ENCODE results near the gene COL26A1. TPM values are rescaled to one million over a fixed set of nuclear protein-coding genes. Genes with fewer than 3 reads are reported as not detected.

COL26A1 gene
- total and polyA plus RNA-seq, 5 experiments from 2014 or later = not detected

DNA sequence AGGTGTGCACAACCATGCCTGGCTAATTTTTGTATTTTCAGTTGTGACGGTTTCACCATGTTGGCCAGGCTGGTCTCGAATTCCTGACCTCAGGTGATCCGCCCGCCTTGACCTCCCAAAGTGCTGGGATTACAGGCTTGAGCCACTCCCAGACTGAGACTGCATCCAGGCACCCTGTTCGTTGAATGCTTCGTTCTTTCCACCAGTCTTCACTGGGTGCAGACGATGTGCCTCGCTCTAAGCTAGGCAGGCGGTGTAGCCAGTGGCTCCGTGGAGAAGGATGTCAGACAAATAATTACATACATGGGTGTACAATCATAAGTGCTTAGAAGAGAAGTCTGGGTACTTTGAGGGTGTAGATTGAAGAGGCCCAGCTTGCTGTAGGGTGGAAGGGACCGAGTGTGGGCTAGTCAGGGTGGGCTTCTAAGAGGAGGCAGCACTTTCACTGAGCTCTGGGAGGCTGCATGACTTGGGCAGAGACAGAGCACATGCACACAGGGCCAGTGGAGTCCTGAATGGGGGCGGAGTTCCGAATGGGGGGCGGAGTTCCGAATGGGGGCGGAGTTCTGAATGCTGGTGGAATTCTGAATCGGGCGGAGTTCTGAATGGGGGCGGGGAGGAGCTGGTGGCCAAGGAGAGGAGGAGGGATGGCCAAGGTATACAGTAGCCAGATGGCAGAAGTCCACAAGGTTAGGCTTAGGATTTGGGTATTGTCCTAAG lies 74.3 kb downstream of the COL26A1 start:
- no peak for DNase-seq
- no peaks in the 10 kb centered on the region for H3K9me3 Mint-ChIP-seq
- H3K27ac Mint-ChIP-seq = no peak overlapping the region
- peaks cover 12 to 40% (median 26%) of the 10 kb centered on the region in 5 donors for H3K27me3 Mint-ChIP-seq
- peaks cover 0 to 2% (median under 1%) of the 10 kb centered on the region in 4 donors for H3K4me1 Mint-ChIP-seq
- H3K4me3 Mint-ChIP-seq = no peak overlapping the region
- H3K36me3 Mint-ChIP-seq = no peaks in the 10 kb centered on the region
- POLR2A ChIA-PET = no interaction called here
- ATAC-seq = no peak

DNA sequence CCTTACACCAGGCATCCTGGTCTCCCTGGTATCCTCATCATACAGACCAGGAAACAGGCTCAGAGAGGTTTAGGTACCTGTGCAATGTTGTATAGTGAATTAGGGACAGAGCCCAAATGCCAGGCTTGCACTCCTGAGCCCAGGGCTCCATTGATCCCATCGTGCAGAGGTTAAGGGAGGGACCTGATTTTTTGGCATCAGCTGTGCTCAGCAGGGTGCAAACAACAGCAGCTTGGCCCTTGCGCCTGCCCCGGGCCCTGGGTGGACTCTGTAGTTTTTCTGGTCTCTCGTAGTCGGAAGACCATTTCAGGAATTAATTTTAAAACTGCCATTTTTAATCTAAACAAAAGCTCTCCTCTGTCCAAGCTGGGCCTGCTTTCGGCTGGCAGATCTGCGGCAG lies 79.2 kb downstream of the COL26A1 start:
- Mint-ChIP-seq H3K4me1 (peaks cover 0 to 7% (median 5%) of the 10 kb centered on the region in 4 donors), H3K36me3 (no peaks in the 10 kb centered on the region), H3K27ac (no peak overlapping the region), H3K4me3 (no peak overlapping the region), H3K27me3 (peaks cover 5 to 16% (median 15%) of the 10 kb centered on the region in 5 donors), H3K9me3 (no peaks in the 10 kb centered on the region)
- no peak for DNase-seq
- POLR2A ChIA-PET = no interaction called here
- no peak for ATAC-seq

DNA sequence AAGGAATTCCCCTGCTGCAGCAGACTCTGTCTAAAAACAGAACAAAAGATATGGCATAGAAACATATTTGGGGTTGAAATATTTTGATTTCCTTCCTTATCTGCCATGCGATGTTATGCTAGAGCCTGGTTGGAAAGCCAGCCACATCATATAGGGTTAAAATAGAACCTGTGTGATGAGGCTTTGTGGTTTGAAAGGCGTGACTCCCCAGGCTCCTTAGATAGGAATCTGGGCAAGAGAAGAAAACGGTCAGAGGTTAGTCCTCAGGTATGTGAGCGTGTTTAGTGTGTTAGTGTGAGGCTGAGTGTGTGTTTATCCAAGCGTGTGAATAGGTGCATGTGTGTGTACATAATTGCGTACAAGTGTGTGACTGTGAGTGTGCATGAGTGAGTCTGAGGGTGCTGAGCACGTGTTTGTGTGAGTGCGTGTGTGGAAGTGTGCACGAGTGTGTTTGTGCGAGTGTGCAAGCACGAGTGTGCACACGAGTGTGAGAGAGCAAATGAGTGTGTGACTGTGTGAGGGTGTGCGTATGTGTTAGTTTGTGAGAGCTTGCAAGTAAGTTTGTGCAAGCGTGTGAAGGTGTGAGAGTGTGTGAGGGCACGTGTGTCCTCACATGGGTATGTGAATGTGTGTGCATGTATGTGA lies 79.9 kb downstream of the COL26A1 start:
- H3K9me3 Mint-ChIP-seq = no peaks in the 10 kb centered on the region
- H3K27me3 Mint-ChIP-seq = peaks cover 3 to 13% (median 10%) of the 10 kb centered on the region in 5 donors
- H3K36me3 Mint-ChIP-seq = no peaks in the 10 kb centered on the region
- H3K27ac Mint-ChIP-seq = no peak overlapping the region
- ATAC-seq (no peak), DNase-seq (no peak)
- no peak overlapping the region for H3K4me3 Mint-ChIP-seq
- POLR2A ChIA-PET = no interaction called here
- peaks cover 0 to 7% (median 5%) of the 10 kb centered on the region in 4 donors for H3K4me1 Mint-ChIP-seq

DNA sequence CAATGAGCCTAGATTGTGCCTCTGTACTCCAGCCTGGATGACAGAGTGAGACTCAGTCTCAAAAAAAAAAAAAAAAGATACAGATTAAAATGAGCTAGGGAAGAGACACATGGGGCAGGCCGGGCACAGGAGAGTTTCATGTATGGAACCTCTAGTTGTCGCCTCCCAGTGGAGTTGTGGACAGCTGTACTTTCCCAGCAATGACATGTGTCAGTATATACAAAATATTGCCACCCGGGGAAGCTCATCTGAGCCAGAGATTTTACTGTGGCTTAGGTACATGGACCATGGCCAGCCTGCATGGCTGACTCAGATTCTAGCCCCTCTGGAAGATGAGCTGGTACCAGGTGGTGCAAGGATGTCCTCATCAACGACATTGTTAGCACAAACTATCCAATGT lies 87.4 kb downstream of the COL26A1 start:
- Mint-ChIP-seq H3K9me3 (no peaks in the 10 kb centered on the region), H3K27ac (no peak overlapping the region), H3K4me1 (no peaks in the 10 kb centered on the region), H3K27me3 (peaks cover 0 to 2% (median 0%) of the 10 kb centered on the region in 5 donors), H3K36me3 (no peaks in the 10 kb centered on the region), H3K4me3 (no peak overlapping the region)
- POLR2A ChIA-PET = no interaction called here
- DNase-seq (peak in 1 of 10 donors; percentile 26), ATAC-seq (no peak)

DNA sequence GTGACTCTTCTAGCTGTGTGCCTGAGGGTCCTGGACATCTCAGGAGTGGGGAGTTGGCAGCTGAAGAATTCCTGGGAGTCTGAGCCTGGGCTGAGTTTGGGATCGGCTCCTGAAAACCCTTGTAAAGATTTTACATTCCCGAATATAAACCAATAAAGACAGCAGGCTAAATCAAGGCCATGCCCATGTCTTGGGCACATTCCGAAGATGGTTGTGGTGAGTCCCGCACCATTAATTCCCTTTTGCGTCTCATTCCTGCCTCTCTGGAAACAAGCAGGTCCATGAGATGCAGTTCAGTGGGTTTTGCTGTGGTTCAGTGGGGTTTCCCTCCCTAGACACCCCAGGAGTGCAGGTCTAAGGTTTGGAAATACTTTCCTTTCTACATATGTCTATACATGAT lies 90.9 kb downstream of the COL26A1 start:
- DNase-seq (peak in 1 of 10 donors; percentile 0), ATAC-seq (no peak)
- H3K27ac Mint-ChIP-seq = no peak overlapping the region
- no peaks in the 10 kb centered on the region for H3K36me3 Mint-ChIP-seq
- no peaks in the 10 kb centered on the region for H3K27me3 Mint-ChIP-seq
- H3K4me1 Mint-ChIP-seq = no peaks in the 10 kb centered on the region
- no peak overlapping the region for H3K4me3 Mint-ChIP-seq
- POLR2A ChIA-PET = no interaction called here
- H3K9me3 Mint-ChIP-seq = no peaks in the 10 kb centered on the region

DNA sequence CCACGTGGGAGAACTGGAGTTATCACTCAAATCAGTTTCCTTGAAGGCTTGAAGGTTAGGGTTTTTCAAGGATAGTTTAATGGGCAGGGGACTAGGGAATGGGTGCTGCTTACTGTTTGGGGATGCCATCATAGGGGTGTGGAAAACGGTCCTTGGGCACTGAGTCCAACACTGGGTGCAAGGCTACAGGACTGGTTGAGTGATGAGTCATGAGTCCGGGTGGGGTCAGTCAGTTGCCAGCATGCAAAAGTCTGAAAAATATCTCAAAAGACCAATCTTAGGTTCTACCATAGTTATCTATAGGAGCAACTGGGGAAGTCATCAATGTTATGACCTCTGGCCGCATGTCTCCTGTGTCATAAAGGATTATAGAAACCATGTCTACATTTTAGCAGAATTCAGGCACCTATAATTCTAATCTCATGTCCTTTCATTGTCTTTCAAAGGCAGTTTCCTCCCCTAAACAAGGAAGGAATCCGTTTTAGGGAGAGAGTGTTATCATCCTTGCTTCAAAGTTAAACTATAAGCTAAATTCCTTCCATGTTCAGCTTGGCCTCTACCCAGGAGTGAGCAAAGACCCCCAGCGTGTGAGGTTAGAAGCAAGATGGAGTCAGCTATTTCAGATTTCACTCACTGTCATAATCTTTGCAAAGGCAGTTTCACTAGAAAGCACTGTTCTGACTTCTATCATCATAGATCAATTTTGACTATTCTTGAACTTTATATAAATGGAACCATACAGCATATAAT lies 94.5 kb downstream of the COL26A1 start:
- no peaks in the 10 kb centered on the region for H3K4me1 Mint-ChIP-seq
- H3K9me3 Mint-ChIP-seq = no peaks in the 10 kb centered on the region
- no peaks in the 10 kb centered on the region for H3K36me3 Mint-ChIP-seq
- DNase-seq = no peak
- POLR2A ChIA-PET = no interaction called here
- ATAC-seq = no peak
- H3K27me3 Mint-ChIP-seq = peaks cover 0 to 2% (median 0%) of the 10 kb centered on the region in 5 donors
- no peak overlapping the region for H3K4me3 Mint-ChIP-seq
- H3K27ac Mint-ChIP-seq = no peak overlapping the region

DNA sequence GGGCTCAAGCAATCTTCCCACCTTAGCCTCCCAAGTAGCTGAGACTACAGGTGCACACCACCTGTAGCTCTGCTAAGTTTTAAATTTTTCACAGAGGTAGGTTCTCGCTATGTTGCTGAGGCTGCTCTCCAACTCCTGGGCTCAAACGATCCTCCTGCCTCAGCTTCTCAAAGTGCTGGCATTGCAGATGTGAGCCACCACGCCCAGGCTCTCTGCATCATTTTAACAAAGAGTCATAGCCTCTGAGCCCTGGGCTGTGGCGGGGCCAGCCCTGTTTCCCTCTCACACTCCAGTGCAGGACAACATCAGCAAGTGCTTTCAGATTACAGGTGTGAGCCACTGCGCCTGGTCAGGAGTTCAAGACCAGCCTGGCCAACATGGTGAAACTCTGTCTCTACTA lies 102.5 kb downstream of the COL26A1 start:
- Mint-ChIP-seq H3K27me3 (peaks cover 0 to 4% (median 0%) of the 10 kb centered on the region in 5 donors), H3K4me3 (peak overlapping the region in 9 of 10 donors; percentile 42 to 78 (median 71)), H3K9me3 (no peaks in the 10 kb centered on the region), H3K36me3 (no peaks in the 10 kb centered on the region), H3K4me1 (peaks cover 5 to 25% (median 12%) of the 10 kb centered on the region in 4 donors), H3K27ac (peak overlapping the region in 8 of 10 donors; percentile 80 to 96 (median 88))
- POLR2A ChIA-PET = interaction anchor here (0.6 kb wide), 1 partner anchor 79 kb away, joined by 3 read pairs; no protein-coding TSS in a partner anchor
- no peak for ATAC-seq
- DNase-seq = no peak

DNA sequence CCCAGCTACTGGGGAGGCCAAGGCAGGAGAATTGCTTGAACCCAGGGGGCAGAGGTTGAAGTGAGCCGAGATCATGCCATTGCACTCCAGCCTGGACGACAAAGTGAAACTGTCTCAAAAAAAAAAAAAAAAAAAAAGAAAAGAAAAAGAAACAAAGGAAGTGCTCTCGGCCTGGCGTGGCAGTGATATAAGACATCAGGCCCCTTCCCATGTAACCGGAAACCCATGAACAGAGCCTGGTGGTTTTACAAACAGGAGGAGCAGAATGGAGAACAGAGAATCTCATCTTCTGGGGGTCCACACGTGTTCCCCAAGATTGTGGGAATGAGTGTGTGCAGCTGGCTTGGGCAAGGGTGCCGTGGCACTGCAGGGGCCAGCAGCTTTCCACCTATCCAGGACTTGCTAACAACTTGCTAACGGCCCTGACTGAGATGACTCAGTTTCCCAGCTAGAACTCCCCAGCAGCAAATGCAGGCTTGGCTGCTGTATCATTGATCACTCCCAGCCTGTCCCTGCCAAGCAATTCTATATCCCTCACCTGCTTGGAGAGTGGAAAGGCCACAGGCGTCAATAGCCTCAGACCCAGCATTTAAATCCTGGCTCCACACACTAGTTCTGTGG lies 103.0 kb downstream of the COL26A1 start:
- POLR2A ChIA-PET = interaction anchor here (0.6 kb wide), 1 partner anchor 80 kb away, joined by 3 read pairs; no protein-coding TSS in a partner anchor
- peaks cover 0 to 4% (median 0%) of the 10 kb centered on the region in 5 donors for H3K27me3 Mint-ChIP-seq
- H3K36me3 Mint-ChIP-seq = no peaks in the 10 kb centered on the region
- peak overlapping the region in 9 of 10 donors; percentile 42 to 78 (median 71) for H3K4me3 Mint-ChIP-seq
- no peaks in the 10 kb centered on the region for H3K9me3 Mint-ChIP-seq
- peaks cover 5 to 25% (median 12%) of the 10 kb centered on the region in 4 donors for H3K4me1 Mint-ChIP-seq
- DNase-seq = peak in 3 of 10 donors; percentile 8 to 31 (median 30)
- ATAC-seq = peak in 1 of 2 donors; percentile 59
- peak overlapping the region in 9 of 10 donors; percentile 71 to 96 (median 87) for H3K27ac Mint-ChIP-seq

DNA sequence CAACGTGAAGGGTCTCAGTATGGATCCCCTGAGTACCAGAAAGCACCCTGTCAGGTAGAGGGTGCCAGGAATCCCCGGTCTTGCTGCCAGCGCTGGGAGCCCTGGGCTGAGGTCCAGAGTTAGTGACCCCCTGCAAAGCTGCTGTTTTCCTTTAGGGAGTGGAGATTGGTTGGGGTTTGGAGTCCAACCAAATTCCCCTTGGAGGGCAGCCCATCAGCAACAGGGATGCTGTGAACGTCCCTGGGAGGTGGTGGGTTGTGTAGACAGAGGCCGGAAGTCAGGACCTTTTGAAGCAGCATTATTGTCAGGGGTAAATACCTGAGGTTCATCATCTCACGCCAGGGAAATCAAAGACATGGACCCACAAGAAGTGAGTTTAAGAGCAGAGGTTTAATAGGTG lies 104.2 kb downstream of the COL26A1 start:
- H3K36me3 Mint-ChIP-seq = no peaks in the 10 kb centered on the region

DNA sequence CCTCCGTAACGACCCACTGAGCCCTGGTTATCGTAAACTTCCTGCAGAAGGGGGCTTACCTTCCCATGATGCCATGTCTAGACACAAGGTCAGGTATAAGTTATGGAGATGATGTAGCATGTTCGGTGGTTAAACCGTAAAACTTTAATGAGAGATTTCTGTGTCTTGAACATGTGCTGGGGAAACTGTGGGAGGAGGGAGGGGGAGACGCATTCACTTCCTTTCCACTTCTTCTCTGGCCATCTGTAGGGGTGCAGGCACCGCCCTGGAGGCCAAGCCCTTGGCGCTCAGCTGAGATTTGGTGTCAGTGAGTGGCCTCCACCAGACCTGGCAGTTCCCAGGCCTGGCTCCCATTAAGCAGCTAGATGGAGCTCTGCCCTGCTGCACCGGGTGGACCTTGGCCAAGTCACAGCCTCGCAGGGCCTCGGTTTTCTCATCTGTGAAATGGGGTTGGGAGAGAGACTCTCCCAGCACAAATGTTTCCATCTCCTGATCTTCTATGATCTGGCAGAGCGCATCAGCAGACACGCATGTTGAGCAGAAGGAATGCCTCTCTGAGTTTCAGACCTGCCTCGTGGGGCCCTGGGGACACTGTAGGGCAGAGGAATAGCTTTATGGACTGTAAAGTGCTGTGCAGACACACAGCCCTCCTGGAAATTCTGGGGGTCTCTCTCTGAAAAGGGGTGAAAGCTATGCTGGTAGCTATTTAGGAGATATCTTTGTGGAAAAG lies 106.0 kb downstream of the COL26A1 start:
- ATAC-seq (no peak), DNase-seq (no peak)
- Mint-ChIP-seq H3K9me3 (no peaks in the 10 kb centered on the region), H3K36me3 (no peaks in the 10 kb centered on the region), H3K4me1 (peaks cover 5 to 25% (median 12%) of the 10 kb centered on the region in 4 donors), H3K4me3 (peak overlapping the region in 2 of 10 donors; percentile 5 to 26), H3K27me3 (peaks cover 0 to 3% (median 0%) of the 10 kb centered on the region in 5 donors), H3K27ac (peak overlapping the region in 4 of 10 donors; percentile 4 to 62 (median 33))
- POLR2A ChIA-PET = no interaction called here

More for the DNA sequence above, 104.2 kb downstream of the COL26A1 start:
- Mint-ChIP-seq H3K9me3 (no peaks in the 10 kb centered on the region), H3K4me1 (peaks cover 5 to 25% (median 12%) of the 10 kb centered on the region in 4 donors), H3K27ac (peak overlapping the region in 6 of 10 donors; percentile 11 to 91 (median 76)), H3K27me3 (peaks cover 0 to 3% (median 0%) of the 10 kb centered on the region in 5 donors), H3K4me3 (no peak overlapping the region)
- DNase-seq (no peak), ATAC-seq (no peak)
- POLR2A ChIA-PET = no interaction called here

DNA sequence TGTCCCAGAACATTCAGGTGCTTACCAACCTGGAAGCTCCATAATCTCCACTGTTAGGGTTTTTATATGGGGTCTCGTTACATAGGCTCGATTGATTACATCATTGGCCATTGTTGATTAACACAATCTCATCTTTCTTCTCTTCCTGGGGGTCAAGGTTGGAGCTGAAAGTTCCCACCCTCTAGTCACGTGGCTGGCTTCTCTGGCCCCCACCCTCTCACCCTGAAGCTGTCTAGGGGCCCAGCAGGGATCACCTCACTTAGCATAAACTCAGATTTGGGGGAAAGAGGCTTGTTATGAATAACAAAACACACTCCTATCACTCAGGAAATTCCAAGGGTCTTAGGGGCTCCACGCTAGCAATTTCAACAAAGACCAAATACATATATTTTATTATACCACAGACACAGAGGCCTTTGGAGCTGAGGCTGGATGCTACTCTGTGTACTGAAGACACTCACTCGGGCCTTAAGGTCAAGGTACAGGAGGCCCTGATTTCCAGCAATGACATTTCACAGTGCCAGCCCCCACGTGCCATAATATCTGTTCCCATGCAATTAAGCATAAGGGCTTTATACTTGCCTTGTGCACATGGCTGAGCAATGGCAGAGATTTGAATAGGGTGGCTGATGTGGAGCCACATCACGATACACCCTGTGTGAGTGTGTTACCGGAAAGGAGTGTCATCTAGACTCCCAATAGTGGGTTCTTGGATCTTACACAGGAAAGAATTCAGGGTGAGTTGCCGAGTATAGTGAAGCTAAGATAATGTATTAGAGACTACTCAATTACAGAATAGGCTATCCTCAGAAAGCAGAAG lies 108.2 kb downstream of the COL26A1 start:
- H3K36me3 Mint-ChIP-seq = no peaks in the 10 kb centered on the region
- POLR2A ChIA-PET = interaction anchor here (0.6 kb wide), 1 partner anchor 74 kb away, joined by 6 read pairs; no protein-coding TSS in a partner anchor
- ATAC-seq (no peak), DNase-seq (no peak)
- H3K4me3 Mint-ChIP-seq = no peak overlapping the region
- H3K9me3 Mint-ChIP-seq = no peaks in the 10 kb centered on the region
- peaks cover 0 to 3% (median 0%) of the 10 kb centered on the region in 5 donors for H3K27me3 Mint-ChIP-seq
- peak overlapping the region in 2 of 10 donors; percentile 6 to 58 for H3K27ac Mint-ChIP-seq
- H3K4me1 Mint-ChIP-seq = peaks cover 0 to 16% (median 5%) of the 10 kb centered on the region in 4 donors

Measured in naive thymus-derived CD8-positive, alpha-beta T cell (primary cell).